ENCODE results near the gene MMP14. TPM values are rescaled to one million over a fixed set of nuclear protein-coding genes. Genes with fewer than 3 reads are reported as not detected.
A peak's percentile ranks its signal among the peaks of the same experiment; 100 is the strongest.

The MMP14 gene
- total and polyA plus RNA-seq, 2 of the 8 experiments (the other 6 are each of a cell fraction or from before 2014, with no cell fraction given) = 58.2 to 86.8 TPM

GRCh38 chr14:22886500-22887259 is 50.3 kb downstream of the MMP14 start (continued):
- TF ChIP-seq POLR2AphosphoS5 (IDR thresholded peaks at IDR 0.05; ENCODE audit: low read depth, low read length) = 0 out of 2 replicates have a peak, but pooled peaks have one; percentile 17
- 0 out of 2 replicates have a peak, but pooled peaks have one; percentile 18 for TF ChIP-seq GTF2F1 (IDR thresholded peaks at IDR 0.05; ENCODE audit: borderline replicate concordance, low read depth, low read length)
- no peak for TF ChIP-seq KDM5A (IDR thresholded peaks at IDR 0.05; ENCODE audit: low read length)
- TF ChIP-seq E2F6 (IDR thresholded peaks at IDR 0.05) = peak; percentile 98
- peak; percentile 99 for TF ChIP-seq MAX (IDR thresholded peaks at IDR 0.05)
- no peak for TF ChIP-seq CHD7 (IDR thresholded peaks at IDR 0.05; ENCODE audit: insufficient replicate concordance, low read length)
- no peak for TF ChIP-seq TEAD4 (IDR thresholded peaks at IDR 0.05; ENCODE audit: low read depth, low read length)
- peak; percentile 53 for TF ChIP-seq ASH2L (IDR thresholded peaks at IDR 0.05; ENCODE audit: low read length)
- TF ChIP-seq TCF12 (IDR thresholded peaks at IDR 0.05; ENCODE audit: low read depth, low read length) = no peak
- TF ChIP-seq TAF1 (IDR thresholded peaks at IDR 0.05; ENCODE audit: low read depth, low read length) = peak; percentile 33

All from H1 (cell line).